Fibroblast of mammary gland (primary cell): ENCODE measurements around the gene MRPL28.
A peak's percentile ranks its signal among the peaks of the same experiment; 100 is the strongest.

ENCODE experiments used
- DNase-seq: peaks from one replicate; pipeline ENCODE4 v3.0.0-alpha.2; 2010; ENCODE audit warnings: low read depth
- H3K4me3 ChIP-seq: 2 replicates; pipeline ENCODE4 v1.5.1; 2011; ENCODE audit warnings: low read depth, mild to moderate bottlenecking, low read length, moderate library complexity; ENCODE audit not compliant: control insufficient read depth
- CTCF ChIP-seq: conservative IDR thresholded peaks from 2 replicates; pipeline ENCODE4 v1.5.1; 2011; ENCODE audit warnings: low read depth, low read length, inconsistent platforms; ENCODE audit not compliant: control insufficient read depth, insufficient read depth

The MRPL28 gene

GRCh38 chr16:398561-399339 lies 28.4 kb upstream of the MRPL28 start:
- no peak for TF ChIP-seq CTCF
- no peak for DNase-seq
- no peak overlapping the region for H3K4me3 ChIP-seq

GRCh38 chr16:397736-398332 lies 27.5 kb upstream of the MRPL28 start:
- DNase-seq, result peak; percentile 53
- peak overlapping the region; percentile 16 for H3K4me3 ChIP-seq
- TF ChIP-seq CTCF, result peak; percentile 26

GRCh38 chr16:397135-397661 lies 26.9 kb upstream of the MRPL28 start, which contains the start of gene NME4:
TSS of gene NME4 (plus strand) at chr16:397199. CDS start at chr16:397223, 24 bp downstream.
- TF ChIP-seq CTCF, result no peak
- no peak for DNase-seq
- H3K4me3 ChIP-seq, result peak within 1 kb of the TSS; percentile 51

GRCh38 chr16:396605-397004 lies 26.3 kb upstream of the MRPL28 start:
- H3K4me3 ChIP-seq, result peak overlapping the region; percentile 51
- no peak for TF ChIP-seq CTCF
- DNase-seq, result peak; percentile 46

GRCh38 chr16:396199-396598 lies 25.9 kb upstream of the MRPL28 start:
- no peak for TF ChIP-seq CTCF
- no peak for DNase-seq
- no peak overlapping the region for H3K4me3 ChIP-seq

GRCh38 chr16:392450-393030 lies 22.2 kb upstream of the MRPL28 start:
- DNase-seq, result no peak
- TF ChIP-seq CTCF, result no peak
- H3K4me3 ChIP-seq, result no peak overlapping the region
